Measurements from ENCODE around the gene GPR137. TPM values are rescaled to one million over a fixed set of nuclear protein-coding genes. Genes with fewer than 3 reads are reported as not detected.

GPR137 gene
- total and polyA plus RNA-seq, 10 of the 15 experiments (the other 5 are each of a cell fraction or from before 2014, with no cell fraction given): 0.37 to 29.2 (median 13.8) TPM

DNA sequence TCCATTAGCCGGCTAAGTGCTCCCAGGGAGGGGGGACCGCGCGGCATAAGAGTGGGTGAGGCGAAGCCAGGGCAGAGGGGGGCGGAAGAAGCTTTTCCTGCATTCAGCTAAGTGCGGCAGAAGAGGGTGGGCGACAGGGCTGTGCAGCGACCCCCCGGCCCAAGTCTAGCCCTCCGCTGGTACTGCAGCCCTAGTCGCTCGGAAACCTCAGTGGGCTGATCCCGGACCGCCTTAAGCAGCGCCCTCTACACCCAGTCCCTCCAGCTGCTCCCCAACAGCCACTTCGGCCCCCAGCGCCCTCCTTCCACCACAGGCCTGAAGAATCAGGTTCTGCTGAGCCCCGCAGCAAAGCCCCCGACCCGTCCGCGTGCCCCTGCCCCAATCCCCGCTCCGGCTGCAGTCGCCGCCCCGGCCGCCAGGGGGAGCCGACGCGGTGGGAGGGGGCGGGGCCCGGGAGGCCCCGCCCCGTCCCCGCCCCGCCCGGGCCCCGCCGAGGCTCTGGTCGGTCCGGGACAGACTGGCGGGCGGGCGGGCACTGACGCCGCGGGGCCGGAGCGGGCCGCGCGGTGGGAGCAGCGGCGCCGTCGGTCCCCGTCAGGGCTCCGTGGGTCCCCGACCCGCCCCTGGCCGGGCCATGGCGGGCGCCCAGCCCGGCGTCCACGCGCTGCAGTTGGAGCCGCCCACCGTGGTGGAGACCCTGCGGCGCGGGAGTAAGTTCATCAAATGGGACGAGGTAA, 34.5 kb upstream of the GPR137 start, which contains the start of gene PLCB3 (continued):
- TF ChIP-seq, protein P1, sequence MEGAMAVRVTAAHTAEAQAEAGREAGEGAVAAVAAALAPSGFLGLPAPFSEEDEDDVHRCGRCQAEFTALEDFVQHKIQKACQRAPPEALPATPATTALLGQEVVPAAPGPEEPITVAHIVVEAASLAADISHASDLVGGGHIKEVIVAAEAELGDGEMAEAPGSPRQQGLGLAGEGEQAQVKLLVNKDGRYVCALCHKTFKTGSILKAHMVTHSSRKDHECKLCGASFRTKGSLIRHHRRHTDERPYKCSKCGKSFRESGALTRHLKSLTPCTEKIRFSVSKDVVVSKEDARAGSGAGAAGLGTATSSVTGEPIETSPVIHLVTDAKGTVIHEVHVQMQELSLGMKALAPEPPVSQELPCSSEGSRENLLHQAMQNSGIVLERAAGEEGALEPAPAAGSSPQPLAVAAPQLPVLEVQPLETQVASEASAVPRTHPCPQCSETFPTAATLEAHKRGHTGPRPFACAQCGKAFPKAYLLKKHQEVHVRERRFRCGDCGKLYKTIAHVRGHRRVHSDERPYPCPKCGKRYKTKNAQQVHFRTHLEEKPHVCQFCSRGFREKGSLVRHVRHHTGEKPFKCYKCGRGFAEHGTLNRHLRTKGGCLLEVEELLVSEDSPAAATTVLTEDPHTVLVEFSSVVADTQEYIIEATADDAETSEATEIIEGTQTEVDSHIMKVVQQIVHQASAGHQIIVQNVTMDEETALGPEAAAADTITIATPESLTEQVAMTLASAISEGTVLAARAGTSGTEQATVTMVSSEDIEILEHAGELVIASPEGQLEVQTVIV (IDR thresholded peaks at IDR 0.05; ENCODE audit: borderline replicate concordance, partially characterized antibody): no peak

DNA sequence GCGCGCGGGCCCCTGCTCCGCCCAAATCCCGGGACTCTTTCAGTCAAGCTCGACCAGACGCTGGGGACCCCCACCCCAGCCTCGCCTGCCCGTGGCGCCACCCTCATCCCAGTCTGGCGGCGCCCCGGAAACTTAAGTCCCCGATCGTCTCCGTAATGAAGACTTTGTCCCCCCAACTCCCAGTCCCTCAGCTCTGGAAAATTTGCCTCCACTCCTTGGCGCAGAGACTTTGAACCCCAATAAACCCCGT, 34.0 kb upstream of the GPR137 start:
- BruUV-seq (replicated peaks): TSS peak; percentile 50
- Histone ChIP-seq H3K27me3 (replicated peaks in 1 of 2; ENCODE audit: control insufficient read depth in 2 of 2, insufficient read depth in 2 of 2, low read length in 1 of 2) (no peaks in the 10 kb centered on the region), H2AFZ (ENCODE audit: control insufficient read depth, low read depth, low read length) (peak overlapping the region; percentile 65), H3K4me1 (ENCODE audit: control insufficient read depth, insufficient read depth, low read length) (peaks cover 10% of the 10 kb centered on the region), H3K36me3 (ENCODE audit: control insufficient read depth in 2 of 2, insufficient read depth in 2 of 2, low read length in 1 of 2) (no peaks in the 10 kb centered on the region; a peak in 2 of 4 replicates), H3K9me3 (replicated peaks; ENCODE audit: control insufficient read depth, insufficient read depth, low read length) (no peaks in the 10 kb centered on the region), H3K9ac (ENCODE audit: control insufficient read depth, insufficient read depth, low read length) (peak overlapping the region; percentile 82), H4K20me1 (ENCODE audit: control insufficient read depth, insufficient read depth) (no peaks in the 10 kb centered on the region), H3K4me3 (peak overlapping the region; percentile 66), H3K4me2 (ENCODE audit: control insufficient read depth, insufficient read depth) (peak overlapping the region; percentile 100), H3K79me2 (ENCODE audit: control insufficient read depth, insufficient read depth, low read length) (no peaks in the 10 kb centered on the region; the same call in 1 of the 2 replicates), H3K27ac (ENCODE audit: control insufficient read depth, insufficient read depth) (no peak overlapping the region)
- ChIA-PET RAD21 (ENCODE audit: unreplicated experiment) (interaction anchor here (0.6 to 3.1 kb wide), 9 partner anchors 8 to 66 kb away, joined by 3 to 30 read pairs (median 4); partner anchors contain the start of genes CATSPERZ, ESRRA, FERMT3 and FKBP2), CTCF (interaction anchor here (0.7 to 4.8 kb wide), 9 partner anchors 9 to 89 kb away, joined by 3 to 64 read pairs (median 9); partner anchors contain the start of genes CATSPERZ, FERMT3, FKBP2 and STIP1), SMC1A (ENCODE audit: uncharacterized antibody, unreplicated experiment) (interaction anchor here (1.7 kb wide), 1 partner anchor 46 kb away, joined by 15 read pairs; the partner anchor contains the start of gene FERMT3), POLR2A (interaction anchor here (0.6 to 2.0 kb wide), 7 partner anchors 10 to 53 kb away, joined by 3 to 12 read pairs (median 6); partner anchors contain the start of genes ESRRA, FERMT3 and FKBP2)
- in situ Hi-C loops (cut with MboI): no loop called here
- DNase-seq (ENCODE audit: low read depth, low spot score): no peak
- no peak for TF ChIP-seq GATAD2B (conservative IDR thresholded peaks at IDR 0.05; ENCODE audit: low read depth)
- TF ChIP-seq RAD51 (IDR thresholded peaks at IDR 0.05): no peak
- TF ChIP-seq SIN3A (IDR thresholded peaks at IDR 0.05; ENCODE audit: low read depth, low read length): peak; percentile 22; the same call in 1 of the 2 replicates
- no peak for TF ChIP-seq NFIC (IDR thresholded peaks at IDR 0.05; ENCODE audit: low read depth, low read length)
- TF ChIP-seq CEBPB (IDR thresholded peaks at IDR 0.05; ENCODE audit: borderline replicate concordance in 1 of 2, low read depth in 2 of 2, low read length in 2 of 2): no peak
- TF ChIP-seq DPF2 (IDR thresholded peaks at IDR 0.05): 0 out of 2 replicates have a peak, but pooled peaks have one; percentile 6
- TF ChIP-seq EGR1 (IDR thresholded peaks at IDR 0.05; ENCODE audit: borderline replicate concordance in 1 of 2, low read depth in 2 of 2, low read length in 2 of 2): no peak
- no peak for TF ChIP-seq WRNIP1 (IDR thresholded peaks at IDR 0.05; ENCODE audit: borderline replicate concordance, low read depth, low read length)
- TF ChIP-seq MEF2B (IDR thresholded peaks at IDR 0.05; ENCODE audit: partially characterized antibody, poor library complexity, severe bottlenecking): no peak
- WGBS (ENCODE audit: insufficient coverage, insufficient replicate concordance, low lambda C conversion rate, missing lambda C conversion rate): 1% methylated on average over 13 of the region's 18 CpGs
- no peak for FAIRE-seq
- intact Hi-C loops (cut with micrococcal nuclease; ENCODE audit: unreplicated experiment): loop anchor here (2.0 kb wide), 2 partner anchors 17 to 49 kb away; partner anchors contain the start of gene CATSPERZ
- ATAC-seq: no peak
